Subcutaneous abdominal adipose tissue (tissue), 5 donors: ENCODE data around the gene BCO1.
A peak's percentile ranks its signal among the peaks of the same experiment; 100 is the strongest.

ENCODE experiments used
- H3K27ac ChIP-seq: one replicate; pipeline ENCODE4 v1.7.0; 2013; ENCODE audit warnings: low read depth, mild to moderate bottlenecking, inconsistent platforms, low read length, moderate library complexity
- H3K27me3 ChIP-seq, 5 donors: one replicate each; pipeline ENCODE4 v1.7.0; 2013; ENCODE audit warnings: low read length in 5 of 5, inconsistent platforms in 1 of 5; ENCODE audit not compliant: control insufficient read depth in 5 of 5, insufficient read depth in 4 of 5
- H3K36me3 ChIP-seq, 5 donors: one replicate each; pipeline ENCODE4 v1.7.0; 2013; ENCODE audit warnings: low read length in 5 of 5; ENCODE audit not compliant: control insufficient read depth in 5 of 5, insufficient read depth in 5 of 5
- H3K4me1 ChIP-seq, 5 donors: one replicate each; pipeline ENCODE4 v1.7.0; 2013; ENCODE audit warnings: low read length in 5 of 5, mild to moderate bottlenecking in 3 of 5, moderate library complexity in 1 of 5; ENCODE audit not compliant: control insufficient read depth in 5 of 5, insufficient read depth in 5 of 5
- H3K4me3 ChIP-seq, 5 donors: one replicate each; pipeline ENCODE4 v1.7.0; 2013; ENCODE audit warnings: low read length in 5 of 5, low read depth in 1 of 5
- H3K9ac ChIP-seq, 5 donors: one replicate each; pipeline ENCODE4 v1.7.0; 2013; ENCODE audit warnings: low read length in 5 of 5, mild to moderate bottlenecking in 4 of 5, moderate library complexity in 3 of 5
- H3K9me3 ChIP-seq, 5 donors: one replicate each; pipeline ENCODE4 v1.7.0; 2013; ENCODE audit warnings: low read length in 5 of 5; ENCODE audit not compliant: control insufficient read depth in 5 of 5
- donor health status: healthy.
- donor health status: healthy.
- donor health status: healthy.
- donor health status: healthy.
- donor health status: healthy.

The BCO1 gene

GRCh38 chr16:81238296-81239011, at the start of gene BCO1:
TSS of gene BCO1 (plus strand) at chr16:81238689. CDS start at chr16:81238909, 220 bp downstream.
- H3K9me3 ChIP-seq = no peaks in the 10 kb centered on the region
- H3K36me3 ChIP-seq = no peaks in the 10 kb centered on the region
- peak within 1 kb of the TSS in 3 of 5 donors; percentile 9 to 59 (median 17) for H3K9ac ChIP-seq
- H3K27me3 ChIP-seq = peaks cover 0 to 4% (median 0%) of the 10 kb centered on the region in 5 donors
- H3K4me3 ChIP-seq = peak within 1 kb of the TSS; percentile 8 to 67 (median 58)
- H3K4me1 ChIP-seq = peaks cover 0 to 9% (median 4%) of the 10 kb centered on the region in 5 donors
- H3K27ac ChIP-seq = no peak within 1 kb of the TSS

- Histone ChIP-seq H3K4me3 (peak overlapping the region in 3 of 5 donors; percentile 18 to 39 (median 34)), H3K36me3 (no peaks in the 10 kb centered on the region), H3K9me3 (peaks cover 0 to 2% (median 0%) of the 10 kb centered on the region in 5 donors), H3K27me3 (no peaks in the 10 kb centered on the region), H3K9ac (peak overlapping the region in 1 of 5 donors; percentile 26), H3K4me1 (peaks cover 0 to 35% (median 27%) of the 10 kb centered on the region in 5 donors), H3K27ac (peak overlapping the region; percentile 74)
These were observed 49.3 kb upstream of the BCO1 start for GRCh38 chr16:81189100-81189664.

- H3K36me3 ChIP-seq = no peaks in the 10 kb centered on the region
- H3K9ac ChIP-seq = no peak overlapping the region
- peaks cover 0 to 35% (median 27%) of the 10 kb centered on the region in 5 donors for H3K4me1 ChIP-seq
- no peaks in the 10 kb centered on the region for H3K27me3 ChIP-seq
- H3K27ac ChIP-seq = peak overlapping the region; percentile 74
- peaks cover 0 to 2% (median 0%) of the 10 kb centered on the region in 5 donors for H3K9me3 ChIP-seq
- no peak overlapping the region for H3K4me3 ChIP-seq
These were observed 47.8 kb upstream of the BCO1 start for GRCh38 chr16:81190667-81191066.

DNA sequence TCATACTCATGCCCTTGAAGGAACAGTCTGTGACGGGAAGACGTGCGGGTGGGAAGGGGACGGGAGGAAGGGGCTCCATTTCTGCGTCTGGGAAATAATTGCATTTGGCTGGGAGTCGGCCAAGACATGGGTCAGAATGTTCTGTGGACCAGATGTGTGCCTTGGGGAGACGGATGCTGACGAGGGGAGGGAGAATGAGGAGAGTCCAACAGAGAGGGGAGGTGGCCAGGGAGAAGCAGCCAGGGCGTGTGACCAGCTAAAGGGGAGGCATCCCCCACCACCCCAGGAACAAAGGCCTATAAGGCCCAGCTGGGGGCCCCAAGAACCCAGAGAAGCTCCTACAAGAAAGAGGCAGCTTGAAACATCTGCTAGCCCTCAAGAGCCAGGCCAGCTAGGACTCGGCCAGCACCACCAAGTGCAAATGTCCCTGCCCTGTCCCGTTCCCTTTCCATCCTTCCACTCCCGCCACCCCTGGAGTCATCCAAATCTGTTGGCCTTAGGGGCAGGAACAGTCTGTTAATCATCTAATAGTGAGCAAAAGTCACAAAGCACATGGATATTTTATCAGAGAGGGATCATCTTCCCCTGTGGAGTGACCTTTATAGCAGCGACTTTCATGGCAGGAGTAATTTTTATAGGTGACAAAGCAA, 42.5 kb upstream of the BCO1 start:
- H3K4me3 ChIP-seq = no peak overlapping the region
- no peak overlapping the region for H3K27ac ChIP-seq
- H3K4me1 ChIP-seq = peaks cover 0 to 3% (median 2%) of the 10 kb centered on the region in 5 donors
- H3K9ac ChIP-seq = peak overlapping the region in 1 of 5 donors; percentile 28
- no peaks in the 10 kb centered on the region for H3K36me3 ChIP-seq
- H3K9me3 ChIP-seq = peaks cover 0 to 2% (median 0%) of the 10 kb centered on the region in 5 donors
- no peaks in the 10 kb centered on the region for H3K27me3 ChIP-seq

DNA sequence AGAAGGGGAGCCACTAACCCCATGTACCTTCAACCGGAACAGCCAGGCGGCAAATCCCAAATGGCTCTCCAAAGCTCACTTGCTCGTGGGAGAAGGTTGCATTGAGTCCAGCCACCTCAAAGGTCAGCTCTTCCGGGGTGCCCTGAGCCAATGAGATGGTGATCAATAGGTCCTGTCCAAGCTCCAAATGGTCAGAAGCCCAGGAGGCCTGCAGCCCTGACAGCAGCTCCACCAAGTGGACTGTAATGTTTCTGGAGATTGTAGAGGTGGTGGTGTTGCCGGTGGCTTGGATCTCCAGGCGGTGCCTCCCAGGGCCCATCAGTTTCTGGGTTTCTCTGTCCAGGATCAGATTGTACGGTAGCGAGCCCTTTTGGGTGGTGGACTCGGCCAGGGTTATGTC, 39.9 kb upstream of the BCO1 start:
- H3K27ac ChIP-seq = no peak overlapping the region
- peaks cover 0 to 2% (median 0%) of the 10 kb centered on the region in 5 donors for H3K9me3 ChIP-seq
- H3K4me3 ChIP-seq = no peak overlapping the region

GRCh38 chr16:81201267-81201666, 37.2 kb upstream of the BCO1 start:
- H3K9ac ChIP-seq = no peak overlapping the region
- no peak overlapping the region for H3K4me3 ChIP-seq
- H3K4me1 ChIP-seq = peaks cover 0 to 6% (median 0%) of the 10 kb centered on the region in 5 donors
- H3K36me3 ChIP-seq = no peaks in the 10 kb centered on the region
- no peaks in the 10 kb centered on the region for H3K9me3 ChIP-seq
- no peak overlapping the region for H3K27ac ChIP-seq
- no peaks in the 10 kb centered on the region for H3K27me3 ChIP-seq

More for the DNA sequence above, 39.9 kb upstream of the BCO1 start:
- peaks cover 0 to 6% (median 2%) of the 10 kb centered on the region in 5 donors for H3K4me1 ChIP-seq
- no peaks in the 10 kb centered on the region for H3K36me3 ChIP-seq
- no peak overlapping the region for H3K9ac ChIP-seq
- H3K27me3 ChIP-seq = no peaks in the 10 kb centered on the region

GRCh38 chr16:81204798-81205680, 33.5 kb upstream of the BCO1 start:
- peaks cover 0 to 6% (median 0%) of the 10 kb centered on the region in 5 donors for H3K4me1 ChIP-seq
- no peak overlapping the region for H3K9ac ChIP-seq
- H3K27ac ChIP-seq = no peak overlapping the region
- no peaks in the 10 kb centered on the region for H3K9me3 ChIP-seq
- H3K27me3 ChIP-seq = peaks cover 0 to 8% (median 0%) of the 10 kb centered on the region in 5 donors
- no peak overlapping the region for H3K4me3 ChIP-seq
- H3K36me3 ChIP-seq = no peaks in the 10 kb centered on the region

DNA sequence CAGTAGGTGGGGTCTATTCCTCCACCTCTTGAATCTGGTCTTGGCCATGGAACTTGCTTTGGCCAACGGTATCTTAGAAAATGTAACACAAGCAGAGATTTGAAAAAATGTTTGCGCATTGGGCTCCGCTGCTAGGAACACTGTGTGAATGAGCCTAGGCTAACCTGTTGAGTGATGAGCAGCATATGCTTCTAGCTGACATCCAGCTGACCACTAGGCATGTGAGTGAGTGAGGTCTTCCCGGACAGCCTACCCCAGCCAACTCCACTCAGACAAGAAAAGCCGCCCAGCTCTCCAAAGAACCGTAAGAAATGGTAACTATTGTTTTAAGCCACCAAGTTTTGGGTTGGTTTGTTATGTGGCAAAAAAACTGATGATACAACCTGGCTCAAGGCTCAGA, 31.4 kb upstream of the BCO1 start:
- no peaks in the 10 kb centered on the region for H3K36me3 ChIP-seq
- H3K9ac ChIP-seq = no peak overlapping the region
- H3K27ac ChIP-seq = no peak overlapping the region
- peaks cover 0 to 3% (median 0%) of the 10 kb centered on the region in 5 donors for H3K4me1 ChIP-seq
- no peaks in the 10 kb centered on the region for H3K9me3 ChIP-seq
- H3K4me3 ChIP-seq = no peak overlapping the region
- peaks cover 0 to 16% (median 12%) of the 10 kb centered on the region in 5 donors for H3K27me3 ChIP-seq

DNA sequence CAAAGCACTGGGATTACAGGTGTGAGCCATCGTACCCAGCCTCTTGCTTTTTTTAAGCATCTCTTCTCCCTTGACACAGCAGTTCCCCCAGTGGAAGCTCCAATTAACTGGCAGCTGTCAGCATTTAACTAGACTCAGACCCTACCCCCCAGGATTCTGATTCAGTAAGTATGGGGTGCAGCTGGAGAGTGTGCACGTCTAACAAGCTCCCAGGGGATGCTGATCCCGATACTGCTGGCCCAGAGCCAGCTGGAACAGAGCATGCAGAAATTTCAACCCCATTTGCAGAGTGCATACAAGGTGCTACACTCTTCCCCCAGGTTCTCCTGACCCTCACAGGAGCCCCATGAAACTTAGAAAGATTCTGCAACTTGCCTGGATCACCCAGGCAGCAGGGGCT, 27.7 kb upstream of the BCO1 start:
- no peak overlapping the region for H3K27ac ChIP-seq
- H3K4me1 ChIP-seq = no peaks in the 10 kb centered on the region
- no peaks in the 10 kb centered on the region for H3K36me3 ChIP-seq
- no peaks in the 10 kb centered on the region for H3K9me3 ChIP-seq
- H3K4me3 ChIP-seq = no peak overlapping the region
- peaks cover 0 to 25% (median 14%) of the 10 kb centered on the region in 5 donors for H3K27me3 ChIP-seq
- H3K9ac ChIP-seq = no peak overlapping the region
